Keratinocyte (primary cell): ENCODE measurements around the gene DPH7.

Experiments used
- EZH2 ChIP-seq: IDR thresholded peaks from one replicate; pipeline ENCODE4 v1.6.1; 2012; ENCODE audit warnings: inconsistent platforms, mild to moderate bottlenecking, low read length, moderate library complexity
- TF ChIP-seq, protein P1 (sequence below), 3 experiments: IDR thresholded peaks in 1 of 3; conservative IDR thresholded peaks in 1 of 3; optimal IDR thresholded peaks in 1 of 3; 2 replicates in 2 of 3; 3 replicates in 1 of 3; pipeline versions ENCODE3 to v1.5.1; 2011; ENCODE audit warnings: low read length in 3 of 3, mild to moderate bottlenecking in 3 of 3, moderate library complexity in 2 of 3, control low read depth in 1 of 3, inconsistent platforms in 1 of 3; ENCODE audit not compliant: insufficient read depth in 2 of 3; ENCODE audit errors: extremely low read depth in 1 of 3

- TF ChIP-seq, protein P1, sequence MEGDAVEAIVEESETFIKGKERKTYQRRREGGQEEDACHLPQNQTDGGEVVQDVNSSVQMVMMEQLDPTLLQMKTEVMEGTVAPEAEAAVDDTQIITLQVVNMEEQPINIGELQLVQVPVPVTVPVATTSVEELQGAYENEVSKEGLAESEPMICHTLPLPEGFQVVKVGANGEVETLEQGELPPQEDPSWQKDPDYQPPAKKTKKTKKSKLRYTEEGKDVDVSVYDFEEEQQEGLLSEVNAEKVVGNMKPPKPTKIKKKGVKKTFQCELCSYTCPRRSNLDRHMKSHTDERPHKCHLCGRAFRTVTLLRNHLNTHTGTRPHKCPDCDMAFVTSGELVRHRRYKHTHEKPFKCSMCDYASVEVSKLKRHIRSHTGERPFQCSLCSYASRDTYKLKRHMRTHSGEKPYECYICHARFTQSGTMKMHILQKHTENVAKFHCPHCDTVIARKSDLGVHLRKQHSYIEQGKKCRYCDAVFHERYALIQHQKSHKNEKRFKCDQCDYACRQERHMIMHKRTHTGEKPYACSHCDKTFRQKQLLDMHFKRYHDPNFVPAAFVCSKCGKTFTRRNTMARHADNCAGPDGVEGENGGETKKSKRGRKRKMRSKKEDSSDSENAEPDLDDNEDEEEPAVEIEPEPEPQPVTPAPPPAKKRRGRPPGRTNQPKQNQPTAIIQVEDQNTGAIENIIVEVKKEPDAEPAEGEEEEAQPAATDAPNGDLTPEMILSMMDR (optimal IDR thresholded peaks at IDR 0.05 in 1 of 3, IDR thresholded peaks at IDR 0.05 in 1 of 3, conservative IDR thresholded peaks at IDR 0.05 in 1 of 3; ENCODE audit: extremely low read depth in 1 of 3, insufficient read depth in 2 of 3, low read length in 3 of 3): no peak
- TF ChIP-seq EZH2: no peak
Observed at GRCh38 chr9:137520614-137521404, 57.9 kb downstream of the DPH7 start.
